GM20000 (cell line): ENCODE data around the gene COX14.

Source experiments
- DNase-seq: peaks from one replicate; pipeline ENCODE4 v3.0.0; 2012; ENCODE audit warnings: low spot score
- TF ChIP-seq, protein P1 (sequence below): IDR thresholded peaks from 2 replicates; pipeline ENCODE4 v1.5.1; 2012; ENCODE audit warnings: mild to moderate bottlenecking, control low read depth; ENCODE audit errors: extremely low read depth, missing control alignments

Gene COX14

DNA sequence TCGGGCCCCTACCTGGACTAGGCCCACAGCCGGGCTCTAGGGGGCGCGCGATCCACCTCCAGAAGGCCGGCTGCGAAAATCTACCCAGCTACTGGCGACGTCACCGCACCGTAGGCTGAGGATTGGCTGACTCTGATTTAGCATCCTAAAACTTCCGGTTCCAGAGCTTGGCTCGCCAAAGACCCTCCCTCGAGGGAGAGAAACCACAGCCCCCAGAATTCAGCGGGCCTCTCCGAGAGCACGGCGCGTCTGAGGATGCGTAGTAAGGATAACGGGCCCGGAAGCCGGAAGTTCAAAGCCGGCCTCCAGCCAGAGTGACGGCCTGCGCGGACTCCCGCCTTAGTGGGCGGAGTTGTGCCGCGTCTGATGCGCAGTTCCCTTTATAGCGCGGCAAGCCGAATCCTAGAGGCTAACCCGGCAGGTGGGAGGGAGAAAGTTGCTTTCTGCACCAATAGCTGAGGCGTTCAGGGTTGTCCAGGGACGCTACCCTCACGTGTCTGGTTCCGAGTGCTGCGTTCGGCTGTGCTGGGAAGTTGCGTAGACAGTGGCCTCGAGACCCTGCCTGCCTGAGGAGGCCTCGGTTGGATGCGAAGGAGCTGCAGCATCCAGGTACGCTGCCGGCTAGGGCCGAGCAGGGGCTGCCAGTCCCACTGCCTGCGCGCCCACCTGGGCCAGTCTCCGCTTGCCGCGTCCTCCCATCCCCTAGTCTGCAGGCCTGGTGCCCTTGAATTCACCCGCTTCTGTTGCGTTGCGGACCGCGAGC, at the start of gene COX14:
COX14 (plus strand) TSS at position 544 of the 763 bp plus-strand sequence. CDS start 7,808 bp downstream, outside the sequence.
- TF ChIP-seq, protein P1, sequence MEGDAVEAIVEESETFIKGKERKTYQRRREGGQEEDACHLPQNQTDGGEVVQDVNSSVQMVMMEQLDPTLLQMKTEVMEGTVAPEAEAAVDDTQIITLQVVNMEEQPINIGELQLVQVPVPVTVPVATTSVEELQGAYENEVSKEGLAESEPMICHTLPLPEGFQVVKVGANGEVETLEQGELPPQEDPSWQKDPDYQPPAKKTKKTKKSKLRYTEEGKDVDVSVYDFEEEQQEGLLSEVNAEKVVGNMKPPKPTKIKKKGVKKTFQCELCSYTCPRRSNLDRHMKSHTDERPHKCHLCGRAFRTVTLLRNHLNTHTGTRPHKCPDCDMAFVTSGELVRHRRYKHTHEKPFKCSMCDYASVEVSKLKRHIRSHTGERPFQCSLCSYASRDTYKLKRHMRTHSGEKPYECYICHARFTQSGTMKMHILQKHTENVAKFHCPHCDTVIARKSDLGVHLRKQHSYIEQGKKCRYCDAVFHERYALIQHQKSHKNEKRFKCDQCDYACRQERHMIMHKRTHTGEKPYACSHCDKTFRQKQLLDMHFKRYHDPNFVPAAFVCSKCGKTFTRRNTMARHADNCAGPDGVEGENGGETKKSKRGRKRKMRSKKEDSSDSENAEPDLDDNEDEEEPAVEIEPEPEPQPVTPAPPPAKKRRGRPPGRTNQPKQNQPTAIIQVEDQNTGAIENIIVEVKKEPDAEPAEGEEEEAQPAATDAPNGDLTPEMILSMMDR = peak; percentile 93
- peak; percentile 92 for DNase-seq

- TF ChIP-seq, protein P1 = no peak
- no peak for DNase-seq
Measured at GRCh38 chr12:50062728-50063460, 49.1 kb upstream of the COX14 start.

DNA sequence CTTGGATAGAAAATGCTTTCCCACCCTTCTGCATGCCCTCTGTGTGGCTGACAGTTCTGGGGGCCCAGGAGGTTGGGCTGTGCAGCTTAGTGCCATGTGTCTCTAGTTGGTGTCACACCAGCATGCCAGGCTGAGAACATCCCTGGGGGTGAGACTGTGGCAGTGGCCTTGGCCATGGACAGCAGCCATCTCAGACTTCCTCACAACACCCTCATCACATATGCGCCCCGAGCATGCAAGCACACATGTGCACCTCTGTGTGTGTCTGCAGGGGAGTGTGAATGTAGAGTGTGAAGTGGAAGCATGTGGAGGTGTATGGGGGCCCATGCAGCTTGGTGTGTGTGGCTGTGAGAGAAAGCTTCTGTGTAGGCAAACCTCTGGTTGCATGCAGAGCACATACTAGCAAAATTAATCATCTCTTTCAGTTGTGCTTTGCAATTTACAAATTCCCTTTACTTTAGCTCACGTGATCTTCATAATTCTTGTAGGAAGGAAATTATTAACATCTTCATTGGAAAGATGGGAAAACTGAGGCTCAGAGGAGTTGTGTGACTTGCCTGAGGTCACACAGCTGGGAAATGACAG, 46.2 kb upstream of the COX14 start:
- DNase-seq = no peak
- TF ChIP-seq, protein P1 = no peak

- DNase-seq = no peak
Measured at GRCh38 chr12:50066402-50066801, 45.6 kb upstream of the COX14 start.

DNA sequence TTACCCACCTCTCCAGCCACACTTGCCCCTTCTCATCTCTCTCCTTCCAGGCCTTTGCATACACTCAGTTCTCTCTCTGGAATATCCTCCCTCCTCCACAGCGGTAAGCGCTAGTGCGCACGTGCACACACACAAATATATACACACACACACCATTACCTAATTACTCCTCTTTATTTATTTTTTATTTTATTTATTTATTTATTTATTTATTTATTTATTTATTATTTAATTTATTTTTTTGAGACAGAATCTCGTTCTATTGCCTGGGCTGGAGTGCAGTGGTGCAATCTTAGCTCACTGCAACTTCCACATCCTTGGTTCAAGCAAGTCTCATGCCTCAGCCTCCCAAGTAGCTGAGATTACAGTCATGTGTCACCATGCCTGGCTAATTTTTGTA, 43.0 kb upstream of the COX14 start:
- DNase-seq = no peak
- TF ChIP-seq, protein P1 = no peak

More at GRCh38 chr12:50066402-50066801, 45.6 kb upstream of the COX14 start:
- TF ChIP-seq, protein P1 = no peak

DNA sequence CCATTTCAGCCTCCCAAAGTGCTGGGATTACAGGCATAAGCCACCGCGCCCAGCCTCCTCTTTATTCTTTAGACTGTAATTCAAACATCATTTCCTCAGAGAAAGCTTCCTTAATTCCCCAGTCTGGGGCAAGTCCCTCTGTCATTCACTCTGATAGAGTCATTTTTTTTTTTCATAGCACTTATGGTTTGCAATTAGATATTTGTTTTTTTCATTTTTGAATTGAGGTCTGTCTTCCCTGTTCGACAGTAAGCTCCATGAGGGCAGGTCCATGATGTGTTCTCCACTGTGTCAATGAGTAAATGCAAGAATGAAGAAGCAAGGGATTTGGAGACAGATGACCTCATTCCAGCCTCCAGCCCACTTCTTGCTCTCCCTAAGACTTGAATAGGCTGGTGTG, 42.5 kb upstream of the COX14 start:
- TF ChIP-seq, protein P1 = no peak
- DNase-seq = no peak
